HCT116 (cell line): ENCODE results near the gene FTSJ1. TPM values are rescaled to one million over a fixed set of nuclear protein-coding genes. Genes with fewer than 3 reads are reported as not detected.

Experiments used
- ATAC-seq: fragments of 200-7000 bp; cut with Tn5 transposase; 2 replicates; pipeline ENCODE4 v1.9.1; 2020; ENCODE audit warnings: mild to moderate bottlenecking, moderate library complexity
- BruUV-seq: library from RNA; stranded (reverse); fragments of 400-500 nt; replicated peaks from 2 replicates; lab custom pipeline; 2021; lab: Mats Ljungman, UMichigan
- CTCF ChIA-PET: fragments of 300-600 bp; sonication (Branson Sonifier 250); formaldehyde crosslinking; loops from one replicate; lab custom pipeline; 2021; ENCODE audit warnings: antibody characterized with exemption; lab: Charles Lee
- POLR2A ChIA-PET: fragments of 300-600, 350-600 bp; sonication (Branson Sonifier 250); formaldehyde crosslinking; loops from one replicate; lab custom pipeline; 2021; ENCODE audit warnings: antibody characterized with exemption; lab: Charles Lee
- RAD21 ChIA-PET, 2 experiments: fragments of 300-600 bp; sonication (Branson Sonifier 250); formaldehyde crosslinking; loops; one replicate each; lab custom pipeline; 2023; ENCODE audit warnings: low total read pairs in 2 of 2; ENCODE audit not compliant: uncharacterized antibody in 2 of 2, unreplicated experiment in 2 of 2, low non-redundant PET in 1 of 2; lab: Charles Lee
- DNase-seq: peaks from one replicate; pipeline ENCODE4 v3.0.0-alpha.2; 2010; ENCODE audit warnings: low read depth, low spot score
- H2AFZ ChIP-seq: fragments of 200-600 bp; shearing (Covaris generic), sonication (generic); 2 replicates; pipeline ENCODE4 v1.6.1; 2017; ENCODE audit warnings: low read depth, mixed run types, mixed read lengths, antibody characterized with exemption, low read length; ENCODE audit not compliant: poor library complexity, severe bottlenecking
- H3K27ac ChIP-seq: 2 replicates; pipeline ENCODE4 v1.5.1; 2012; ENCODE audit warnings: low read depth, low read length
- H3K27me3 ChIP-seq: fragments of 200-600 bp; sonication (generic); 2 replicates; pipeline ENCODE4 v1.6.1; 2016; ENCODE audit warnings: mixed run types, low read length, mixed read lengths; ENCODE audit not compliant: insufficient read depth
- H3K36me3 ChIP-seq, 2 experiments: fragments of 200-500 bp in 1 of 2; fragments of 200-600 bp in 1 of 2; sonication (Bioruptor generic) in 1 of 2; sonication (generic) in 1 of 2; 2 replicates each; pipeline versions ENCODE4 v1.5.1 to v1.6.1; 2014 to 2016; ENCODE audit warnings: low read length in 2 of 2, inconsistent platforms in 1 of 2, mixed read lengths in 1 of 2, mixed run types in 1 of 2; ENCODE audit not compliant: insufficient read depth in 2 of 2, control insufficient read depth in 1 of 2
- H3K4me1 ChIP-seq, 2 experiments: fragments of 200-600 bp in 1 of 2; sonication (generic) in 1 of 2; 2 replicates each; pipeline versions ENCODE4 v1.5.1 to v1.6.1; 2012 to 2017; ENCODE audit warnings: low read length in 2 of 2, inconsistent platforms in 1 of 2, mild to moderate bottlenecking in 1 of 2, mixed read lengths in 1 of 2, mixed run types in 1 of 2, moderate library complexity in 1 of 2; ENCODE audit not compliant: insufficient read depth in 2 of 2, control insufficient read depth in 1 of 2
- H3K4me2 ChIP-seq: fragments of 200-600 bp; sonication (generic); 2 replicates; pipeline ENCODE4 v1.6.1; 2017; ENCODE audit warnings: mixed run types, low read length, mixed read lengths
- H3K4me3 ChIP-seq, 2 experiments: fragments of 200-600 bp in 1 of 2; sonication (generic) in 1 of 2; replicated peaks in 1 of 2; 2 replicates each; pipeline ENCODE4 v1.5.1; 2011 to 2016; ENCODE audit warnings: low read length in 2 of 2, control low read depth in 1 of 2, low read depth in 1 of 2, mild to moderate bottlenecking in 1 of 2, mixed read lengths in 1 of 2, mixed run types in 1 of 2
- H3K79me2 ChIP-seq: fragments of 200-600 bp; sonication (generic); 2 replicates; pipeline ENCODE4 v1.6.1; 2017; ENCODE audit warnings: mild to moderate bottlenecking, mixed run types, low read length, moderate library complexity, mixed read lengths; ENCODE audit not compliant: insufficient read depth
- H3K9ac ChIP-seq: fragments of 200-600 bp; sonication (generic); 2 replicates; pipeline ENCODE4 v1.6.1; 2016; ENCODE audit warnings: low read length, mixed read lengths
- H3K9me2 ChIP-seq: fragments of 200-600 bp; sonication (generic), shearing (Covaris generic); 2 replicates; pipeline ENCODE4 v1.6.1; 2017; ENCODE audit warnings: mixed run types, mild to moderate bottlenecking, moderate library complexity; ENCODE audit not compliant: insufficient read depth
- H3K9me3 ChIP-seq, 2 experiments: fragments of 200-500 bp in 1 of 2; fragments of 200-600 bp in 1 of 2; sonication (Bioruptor generic) in 1 of 2; sonication (generic) in 1 of 2; 2 replicates each; pipeline ENCODE4 v1.6.1; 2014 to 2017; ENCODE audit warnings: low read length in 2 of 2, mixed read lengths in 2 of 2, inconsistent platforms in 1 of 2, low read depth in 1 of 2, mild to moderate bottlenecking in 1 of 2, mixed run types in 1 of 2, moderate library complexity in 1 of 2; ENCODE audit not compliant: control insufficient read depth in 1 of 2, insufficient read depth in 1 of 2
- H4K20me1 ChIP-seq: fragments of 200-600 bp; sonication (generic), shearing (Covaris generic); 2 replicates; pipeline ENCODE4 v1.6.1; 2017; ENCODE audit warnings: mixed run types, mild to moderate bottlenecking, moderate library complexity; ENCODE audit not compliant: insufficient read depth
- CEBPB ChIP-seq: IDR thresholded peaks from 2 replicates; pipeline ENCODE4 v1.6.1; 2012; ENCODE audit warnings: low read depth
- CTCF ChIP-seq, 3 experiments: fragments of 200-600 bp in 1 of 3; sonication (generic) in 1 of 3; IDR thresholded peaks in 2 of 3; conservative IDR thresholded peaks in 1 of 3; 2 replicates each; pipeline ENCODE4 v1.5.1; 2012 to 2017; ENCODE audit warnings: low read depth in 2 of 3, low read length in 2 of 3, antibody characterized with exemption in 1 of 3, borderline replicate concordance in 1 of 3, control low read depth in 1 of 3, mild to moderate bottlenecking in 1 of 3, mixed read lengths in 1 of 3, mixed run types in 1 of 3, moderate library complexity in 1 of 3; ENCODE audit not compliant: insufficient read depth in 1 of 3
- FOSL1 ChIP-seq: IDR thresholded peaks from 2 replicates; pipeline ENCODE4 v1.6.1; 2012; ENCODE audit warnings: low read depth
- JUND ChIP-seq: IDR thresholded peaks from 2 replicates; pipeline ENCODE4 v1.6.1; 2012
- MAX ChIP-seq: IDR thresholded peaks from 2 replicates; pipeline ENCODE4 v1.6.1; 2012
- POLR2A ChIP-seq: IDR thresholded peaks from 2 replicates; pipeline ENCODE4 v1.7.0; 2011; ENCODE audit warnings: borderline replicate concordance; ENCODE audit not compliant: insufficient read depth, insufficient read length; ENCODE audit errors: extremely low read depth
- RAD21 ChIP-seq: IDR thresholded peaks from 2 replicates; pipeline ENCODE4 v1.6.1; 2012; ENCODE audit warnings: low read depth, mild to moderate bottlenecking
- SIN3A ChIP-seq: IDR thresholded peaks from 2 replicates; pipeline ENCODE4 v1.6.1; 2012; ENCODE audit warnings: low read depth
- SP1 ChIP-seq: IDR thresholded peaks from 2 replicates; pipeline ENCODE4 v1.6.1; 2012; ENCODE audit warnings: low read depth
- SRF ChIP-seq: IDR thresholded peaks from 2 replicates; pipeline ENCODE4 v1.6.1; 2012; ENCODE audit warnings: low read depth
- YY1 ChIP-seq: IDR thresholded peaks from 2 replicates; pipeline ENCODE4 v1.6.1; 2011; ENCODE audit warnings: low read length, low read depth, moderate library complexity, mild to moderate bottlenecking; ENCODE audit not compliant: insufficient replicate concordance; ENCODE audit errors: extremely low read depth
- ZFX ChIP-seq: fragments of 450-650 bp; IDR thresholded peaks from 2 replicates; pipeline ENCODE4 v1.6.1; 2017
- intact Hi-C: fragments of 100-400 bp; cut with micrococcal nuclease; formaldehyde crosslinking; loops from 2 replicates; pipeline ENCODE4 v1.10.0; 2022
- total RNA-seq: library from RNA; stranded (reverse); gene quantifications from one replicate; pipeline ENCODE4 v1.2.1, GENCODE V29; 2021; ENCODE audit not compliant: unreplicated experiment

The FTSJ1 gene
- total RNA-seq, 1 experiment from 2014 or later, result 64.9 TPM

- Histone ChIP-seq H3K27me3 (no peaks in the 10 kb centered on the region), H3K36me3 (peaks cover 2 to 6% of the 10 kb centered on the region in 2 experiments; a peak in 2 of 4 replicates), H3K4me3 (peak overlapping the region; percentile 77 to 82), H3K4me1 (peaks cover 4 to 10% of the 10 kb centered on the region in 2 experiments; a peak in 3 of 4 replicates), H3K27ac (peak overlapping the region; percentile 75), H3K9ac (peak overlapping the region; percentile 87), H4K20me1 (no peaks in the 10 kb centered on the region), H2AFZ (no peak overlapping the region), H3K79me2 (peaks cover 12% of the 10 kb centered on the region), H3K9me3 (no peaks in the 10 kb centered on the region), H3K4me2 (peak overlapping the region; percentile 79), H3K9me2 (no peaks in the 10 kb centered on the region)
- ATAC-seq (no peak), DNase-seq (no peak)
- TF ChIP-seq YY1 (no peak), JUND (no peak), POLR2A (no peak), RAD21 (no peak), MAX (no peak), SP1 (no peak), FOSL1 (no peak), ZFX (no peak), CTCF (IDR thresholded peaks at IDR 0.05 in 2 of 3, conservative IDR thresholded peaks at IDR 0.05 in 1 of 3; ENCODE audit: borderline replicate concordance in 1 of 3, insufficient read depth in 1 of 3, low read depth in 2 of 3, low read length in 2 of 3) (no peak), CEBPB (no peak), SIN3A (no peak), SRF (no peak)
- BruUV-seq, result TSS peak; percentile 75
- ChIA-PET CTCF (no interaction called here), RAD21 (no interaction called here), POLR2A (interaction anchor here (1.0 to 1.1 kb wide), 2 partner anchors 16 to 18 kb away, joined by 3 to 4 read pairs; partner anchors contain the start of gene TBC1D25)
- intact Hi-C loops, result no loop called here
Observed at GRCh38 chrX:48522291-48522690, 46.3 kb downstream of the FTSJ1 start.
